PFSK-1 (cell line): ENCODE measurements around the gene ASTE1.

Experiments used
- POLR2AphosphoS5 ChIP-seq: IDR thresholded peaks from 2 replicates; pipeline ENCODE4 v1.6.1; 2012; ENCODE audit warnings: low read depth, mild to moderate bottlenecking, control low read depth, low read length, moderate library complexity
- TAF1 ChIP-seq: IDR thresholded peaks from 2 replicates; pipeline ENCODE4 v1.6.1; 2012; ENCODE audit warnings: low read length, control low read depth, borderline replicate concordance; ENCODE audit not compliant: insufficient read depth
- TF ChIP-seq, protein P1 (sequence below), 2 experiments: IDR thresholded peaks; 2 replicates each; pipeline versions ENCODE4 v1.6.1 to v1.8.0; 2011 to 2012; ENCODE audit warnings: low read depth in 2 of 2, low read length in 2 of 2, control low read depth in 1 of 2, inconsistent platforms in 1 of 2, mild to moderate bottlenecking in 1 of 2, moderate library complexity in 1 of 2; ENCODE audit not compliant: insufficient read depth in 1 of 2

DNA sequence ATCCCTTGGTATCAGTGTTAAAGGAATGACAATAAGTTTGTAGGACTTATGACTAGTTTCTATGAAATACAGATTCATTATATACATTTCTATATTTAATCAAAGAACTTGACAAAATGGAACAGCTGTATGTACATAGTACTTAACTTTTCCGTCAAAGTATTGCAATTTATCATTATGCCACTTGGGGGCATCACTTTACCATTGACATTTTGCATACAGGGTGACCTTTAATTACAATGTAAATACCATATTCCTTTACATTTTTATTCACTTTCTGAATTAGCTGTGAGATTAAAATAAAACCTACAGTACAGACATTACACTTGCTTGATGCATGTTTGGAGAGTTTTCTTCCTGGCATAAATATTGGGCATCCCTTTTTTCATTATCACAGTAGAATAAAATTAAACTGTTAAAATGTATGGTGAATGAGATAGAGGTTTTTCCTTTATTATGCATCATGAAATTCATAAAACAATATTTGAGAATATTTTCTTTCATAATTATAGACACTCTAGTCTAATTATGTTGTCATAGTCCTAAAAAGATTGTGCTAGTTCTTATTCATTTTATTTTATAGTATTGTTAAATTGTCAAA lies 7.0 kb upstream of the ASTE1 start:
- TF ChIP-seq, protein P1, sequence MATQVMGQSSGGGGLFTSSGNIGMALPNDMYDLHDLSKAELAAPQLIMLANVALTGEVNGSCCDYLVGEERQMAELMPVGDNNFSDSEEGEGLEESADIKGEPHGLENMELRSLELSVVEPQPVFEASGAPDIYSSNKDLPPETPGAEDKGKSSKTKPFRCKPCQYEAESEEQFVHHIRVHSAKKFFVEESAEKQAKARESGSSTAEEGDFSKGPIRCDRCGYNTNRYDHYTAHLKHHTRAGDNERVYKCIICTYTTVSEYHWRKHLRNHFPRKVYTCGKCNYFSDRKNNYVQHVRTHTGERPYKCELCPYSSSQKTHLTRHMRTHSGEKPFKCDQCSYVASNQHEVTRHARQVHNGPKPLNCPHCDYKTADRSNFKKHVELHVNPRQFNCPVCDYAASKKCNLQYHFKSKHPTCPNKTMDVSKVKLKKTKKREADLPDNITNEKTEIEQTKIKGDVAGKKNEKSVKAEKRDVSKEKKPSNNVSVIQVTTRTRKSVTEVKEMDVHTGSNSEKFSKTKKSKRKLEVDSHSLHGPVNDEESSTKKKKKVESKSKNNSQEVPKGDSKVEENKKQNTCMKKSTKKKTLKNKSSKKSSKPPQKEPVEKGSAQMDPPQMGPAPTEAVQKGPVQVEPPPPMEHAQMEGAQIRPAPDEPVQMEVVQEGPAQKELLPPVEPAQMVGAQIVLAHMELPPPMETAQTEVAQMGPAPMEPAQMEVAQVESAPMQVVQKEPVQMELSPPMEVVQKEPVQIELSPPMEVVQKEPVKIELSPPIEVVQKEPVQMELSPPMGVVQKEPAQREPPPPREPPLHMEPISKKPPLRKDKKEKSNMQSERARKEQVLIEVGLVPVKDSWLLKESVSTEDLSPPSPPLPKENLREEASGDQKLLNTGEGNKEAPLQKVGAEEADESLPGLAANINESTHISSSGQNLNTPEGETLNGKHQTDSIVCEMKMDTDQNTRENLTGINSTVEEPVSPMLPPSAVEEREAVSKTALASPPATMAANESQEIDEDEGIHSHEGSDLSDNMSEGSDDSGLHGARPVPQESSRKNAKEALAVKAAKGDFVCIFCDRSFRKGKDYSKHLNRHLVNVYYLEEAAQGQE (IDR thresholded peaks at IDR 0.05; ENCODE audit: insufficient read depth in 1 of 2, low read depth in 2 of 2, low read length in 2 of 2): no peak
- TF ChIP-seq POLR2AphosphoS5 (no peak), TAF1 (no peak)
